ENCODE results near the gene TMEM179. TPM values are rescaled to one million over a fixed set of nuclear protein-coding genes. Genes with fewer than 3 reads are reported as not detected.

TMEM179 gene
- under 0.01 TPM in 1 of 2 replicates, not detected in the other for total RNA-seq

DNA sequence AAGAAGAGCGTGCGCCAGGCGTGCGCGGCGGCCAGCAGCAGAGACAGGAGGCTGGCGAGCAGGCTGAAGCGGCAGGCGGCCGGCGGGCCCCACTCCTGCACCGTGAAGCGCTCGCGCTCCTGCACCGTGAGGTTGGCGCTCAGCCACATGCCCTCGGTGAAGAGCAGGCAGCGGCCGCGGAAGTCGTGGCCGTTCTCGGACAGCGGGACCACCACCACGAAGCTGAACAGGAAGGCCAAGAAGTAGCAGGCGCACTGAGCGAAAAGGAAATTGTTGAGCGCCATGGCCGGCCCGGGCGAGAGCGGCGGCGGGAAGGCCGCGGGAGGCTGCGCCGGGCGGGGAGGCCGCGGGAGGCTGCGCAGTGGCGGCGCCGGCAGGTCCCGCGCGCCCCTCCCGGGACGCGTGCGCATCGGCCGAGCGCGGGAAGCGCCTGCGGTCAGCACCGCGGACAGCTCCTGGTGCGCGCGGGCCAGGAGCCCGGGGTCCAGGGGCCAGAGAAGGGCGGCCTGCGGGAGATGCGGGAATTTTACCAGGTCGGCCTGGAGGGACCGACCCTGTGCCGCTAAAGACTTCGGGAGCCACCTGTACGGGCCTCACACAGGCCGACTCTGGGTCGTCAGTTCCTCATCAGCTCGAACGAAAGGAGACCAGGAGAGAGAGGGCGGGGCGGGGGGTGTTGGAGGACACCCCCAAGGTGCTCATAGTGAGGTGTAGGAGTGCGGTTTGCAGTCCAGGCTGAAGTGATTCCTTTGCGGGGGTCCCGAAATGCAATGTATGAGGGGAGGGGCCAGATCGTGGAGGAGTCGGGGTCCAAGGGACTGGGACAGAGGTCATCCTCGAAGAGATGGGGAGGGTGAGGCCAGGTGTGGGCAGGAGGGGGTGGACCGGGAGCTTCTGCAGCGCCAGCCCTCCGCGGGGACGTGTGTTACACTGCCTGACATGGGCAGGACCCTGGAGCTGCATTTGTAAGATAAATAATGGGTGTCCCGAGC is at the start of gene TMEM179:
Gene TMEM179, minus strand, starts transcription at position 315 of the 992 bp plus-strand sequence. Its CDS starts 31 bp downstream, at position 284.

DNA sequence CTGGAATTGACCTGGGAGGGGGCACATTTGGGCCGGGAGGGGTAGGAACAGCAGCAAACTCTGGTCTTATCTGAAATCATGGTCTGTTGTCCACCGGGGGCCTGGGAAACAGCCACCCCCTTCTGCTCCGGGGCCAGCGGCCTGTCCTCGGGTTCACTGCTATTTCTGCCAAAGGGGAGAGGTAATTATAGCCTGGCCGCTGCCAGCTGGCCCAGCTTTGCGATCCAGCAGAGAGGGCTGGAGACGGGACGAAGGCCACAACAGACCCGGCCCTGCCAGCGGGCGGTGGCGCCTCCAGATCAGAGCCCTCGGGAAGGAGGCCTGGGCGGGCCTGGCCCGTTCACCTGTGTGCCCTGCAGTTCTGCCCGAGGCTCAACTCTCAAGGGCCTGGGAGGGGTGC is 25.1 kb downstream of the TMEM179 start, which contains the start of gene C14orf180:
Gene C14orf180, plus strand, starts transcription at position 258 of the 400 bp plus-strand sequence. CDS start 6,667 bp downstream, outside the sequence.

Other genes with a start within 250 kb of the TMEM179 start
- gene C14orf180, start 25.0 kb downstream of the TMEM179 start, total RNA-seq, result not detected in 2 replicates
- 39.3 and 65.7 TPM in 2 replicates for gene INF2, start 84.8 kb upstream of the TMEM179 start, total RNA-seq
- 1.4 and 7.4 TPM in 2 replicates for gene ADSS1, start 119.5 kb upstream of the TMEM179 start, total RNA-seq
- 99.4 and 118 TPM in 2 replicates for gene SIVA1, start 148.4 kb upstream of the TMEM179 start, total RNA-seq
- 191 and 220 TPM in 2 replicates for gene AKT1, start 191.0 kb upstream of the TMEM179 start, total RNA-seq
- 3.5 and 4.7 TPM in 2 replicates for gene ZBTB42, start 196.3 kb upstream of the TMEM179 start, total RNA-seq